NCI-H2196 treated with DMSO at 0.1 percent for 48 hours (cell line): Measurements from ENCODE around the gene IL1RAPL2.

ENCODE experiments used
- DNase-seq: peaks from one replicate; lab custom pipeline; 2025; ENCODE audit not compliant: unreplicated experiment; lab: John Stamatoyannopoulos, UW

IL1RAPL2 gene

GRCh38 chrX:105543283-105543682 lies 977.3 kb downstream of the IL1RAPL2 start:
- no peak for DNase-seq

GRCh38 chrX:105550043-105550663 lies 984.2 kb downstream of the IL1RAPL2 start:
- no peak for DNase-seq

- DNase-seq: no peak
These were observed 986.4 kb downstream of the IL1RAPL2 start for GRCh38 chrX:105552395-105552794.

DNA sequence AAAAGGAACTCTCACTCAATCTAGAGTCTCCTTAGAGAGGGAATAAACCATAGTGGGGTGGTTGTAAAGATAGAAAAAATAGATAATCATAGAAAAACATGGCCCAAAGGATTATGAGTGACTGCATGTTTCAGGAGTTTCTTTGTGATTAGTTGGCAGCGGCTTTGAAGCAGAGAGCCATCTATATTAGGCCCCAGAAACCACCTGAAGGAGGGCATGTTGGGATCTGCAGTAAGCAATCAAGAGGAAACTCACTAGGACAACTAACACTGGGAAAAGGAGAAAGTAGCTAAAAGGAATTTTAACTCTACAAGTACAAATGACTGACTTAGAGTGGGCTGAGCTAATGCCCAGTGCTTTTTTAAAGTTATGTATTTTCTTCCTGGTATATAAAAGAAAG lies 987.1 kb downstream of the IL1RAPL2 start:
- DNase-seq: no peak

DNA sequence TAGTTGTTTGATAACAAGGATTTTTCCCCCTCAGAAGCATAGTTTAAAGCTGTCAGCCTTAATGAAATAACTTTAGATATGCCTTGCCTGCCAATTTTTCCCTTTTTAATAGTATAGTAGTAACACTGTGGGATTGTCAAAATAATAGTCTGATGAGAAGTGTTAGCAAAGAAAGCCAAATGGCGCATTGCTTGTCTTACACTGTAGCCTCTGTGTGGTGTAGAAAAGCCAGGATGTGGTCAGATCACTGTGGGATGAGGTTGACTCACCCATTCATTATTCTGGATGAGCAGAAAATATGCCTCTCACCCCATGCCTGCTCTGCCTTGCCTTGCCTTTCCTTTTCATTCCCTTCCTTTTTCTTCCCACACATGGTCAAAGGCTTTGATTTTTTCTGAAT lies 998.5 kb downstream of the IL1RAPL2 start:
- DNase-seq: no peak

DNA sequence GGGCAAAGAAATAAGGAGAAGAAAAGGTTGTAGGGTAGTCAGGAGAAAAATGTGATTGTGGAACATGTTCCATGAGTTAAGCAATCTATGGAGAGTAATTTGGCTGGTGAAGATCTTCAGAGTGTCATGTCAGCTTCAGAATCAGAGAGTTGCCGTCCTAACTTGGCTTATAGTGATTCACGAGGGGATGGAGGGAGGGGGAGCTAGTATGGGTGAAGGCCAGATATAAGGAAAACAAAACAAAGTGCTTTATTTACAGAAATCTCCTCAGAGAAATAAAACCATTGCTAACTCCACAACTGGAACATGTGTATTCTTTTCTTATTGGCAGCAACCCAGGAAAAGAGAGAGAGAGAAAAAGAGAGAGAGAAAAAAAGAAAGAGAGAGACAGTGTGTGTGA lies 999.9 kb downstream of the IL1RAPL2 start:
- no peak for DNase-seq

DNA sequence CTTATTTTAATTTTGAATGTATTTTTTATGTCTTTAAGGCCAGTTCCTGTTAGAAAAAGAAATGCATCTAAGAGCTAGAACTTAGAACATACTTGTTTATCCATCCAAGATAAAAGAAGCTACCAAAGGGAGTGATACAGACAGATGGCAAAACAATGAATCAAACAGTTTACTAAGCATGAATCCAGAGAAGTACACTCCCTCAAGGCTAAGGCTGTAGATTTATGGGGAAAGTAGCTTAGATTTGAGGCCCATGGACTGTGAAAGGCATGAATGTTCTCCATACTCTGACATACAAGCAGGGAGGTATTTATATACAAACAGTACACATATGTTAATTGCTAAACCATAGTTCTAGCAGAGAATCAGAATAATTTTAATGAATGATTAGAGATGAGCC lies 1001.1 kb downstream of the IL1RAPL2 start:
- no peak for DNase-seq

DNA sequence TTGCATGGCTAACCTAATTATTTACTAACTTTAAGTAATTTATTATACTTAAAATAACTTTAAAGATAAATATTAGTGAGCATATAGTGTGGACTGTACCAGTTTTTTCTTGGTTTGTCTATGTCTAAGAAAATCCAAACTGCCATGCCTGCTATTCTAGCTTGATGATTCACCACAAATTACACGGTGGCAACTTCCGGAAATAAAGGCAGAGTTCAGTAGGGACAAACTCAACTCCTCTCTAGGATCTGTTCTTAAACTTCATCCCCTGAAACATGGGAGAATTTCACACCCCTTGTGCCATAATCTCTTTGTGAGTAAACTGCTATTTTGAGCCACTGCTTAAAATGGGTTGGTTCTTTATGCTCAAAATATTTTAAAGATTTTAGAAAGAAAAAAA lies 1042.7 kb downstream of the IL1RAPL2 start:
- no peak for DNase-seq

GRCh38 chrX:105609530-105609929 lies 1043.5 kb downstream of the IL1RAPL2 start:
- no peak for DNase-seq

DNA sequence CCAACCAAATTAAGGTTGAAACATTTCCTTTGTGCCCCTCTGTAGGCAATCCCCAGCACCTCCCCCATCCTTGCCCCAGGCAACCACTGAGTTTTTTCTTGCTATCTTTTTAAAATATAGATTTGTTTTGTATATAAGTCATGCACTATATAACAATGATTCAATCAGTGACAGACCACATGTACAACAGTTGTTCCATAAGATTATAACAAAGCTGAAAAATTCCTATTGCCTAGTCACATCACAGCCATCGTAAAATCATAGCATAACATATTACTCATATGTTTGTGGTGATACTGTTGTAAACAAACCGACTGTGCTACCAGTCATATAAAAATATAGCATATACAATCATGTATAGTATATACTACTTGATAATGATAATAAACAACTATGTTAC lies 1044.4 kb downstream of the IL1RAPL2 start:
- no peak for DNase-seq

GRCh38 chrX:105618393-105619101 lies 1052.5 kb downstream of the IL1RAPL2 start:
- no peak for DNase-seq

DNA sequence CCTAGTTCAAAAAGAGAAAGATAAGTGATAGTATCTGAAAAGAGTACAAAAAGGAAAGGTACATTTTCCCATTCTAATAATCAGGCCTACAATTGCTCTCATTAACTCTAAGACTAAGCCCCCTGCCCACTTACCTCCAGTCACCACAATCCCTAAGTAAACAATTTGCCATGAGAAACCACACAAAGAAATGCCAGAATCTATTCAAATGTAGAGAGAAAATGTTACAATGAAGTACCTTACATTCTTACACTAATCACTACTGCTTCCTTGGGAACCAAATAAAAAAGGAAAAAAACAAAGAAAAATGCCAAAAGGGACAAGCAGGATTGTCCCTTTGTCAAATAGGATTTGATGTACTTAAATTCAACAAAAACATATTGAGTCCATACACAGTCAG lies 1068.2 kb downstream of the IL1RAPL2 start:
- no peak for DNase-seq

DNA sequence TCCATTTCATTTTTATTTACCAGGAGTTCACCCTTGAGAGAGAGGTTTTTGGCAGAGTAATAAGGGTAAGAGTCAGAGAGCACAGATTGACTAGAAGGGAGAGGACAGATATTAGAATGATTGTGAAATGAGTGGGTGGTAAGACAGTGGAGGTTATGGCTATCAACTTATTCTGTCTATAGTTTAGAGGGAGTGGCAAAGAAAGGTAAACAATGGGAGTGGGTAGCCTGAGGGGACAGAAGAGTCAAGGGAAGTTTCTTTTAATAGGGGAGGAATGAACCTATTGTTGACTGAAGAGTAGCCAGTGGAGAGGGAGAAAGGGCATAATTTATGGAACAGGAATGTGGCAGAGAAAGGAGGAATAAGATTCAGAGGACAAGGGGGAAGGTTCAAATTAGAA lies 1069.8 kb downstream of the IL1RAPL2 start:
- DNase-seq: no peak

GRCh38 chrX:105636667-105637066 lies 1070.7 kb downstream of the IL1RAPL2 start:
- no peak for DNase-seq

GRCh38 chrX:105645667-105646357 lies 1079.8 kb downstream of the IL1RAPL2 start:
- no peak for DNase-seq

- DNase-seq: no peak
These were observed 1080.8 kb downstream of the IL1RAPL2 start for GRCh38 chrX:105646592-105647372.

GRCh38 chrX:105647749-105648148 lies 1081.8 kb downstream of the IL1RAPL2 start:
- DNase-seq: no peak

GRCh38 chrX:105648732-105649131 lies 1082.7 kb downstream of the IL1RAPL2 start:
- DNase-seq: no peak

DNA sequence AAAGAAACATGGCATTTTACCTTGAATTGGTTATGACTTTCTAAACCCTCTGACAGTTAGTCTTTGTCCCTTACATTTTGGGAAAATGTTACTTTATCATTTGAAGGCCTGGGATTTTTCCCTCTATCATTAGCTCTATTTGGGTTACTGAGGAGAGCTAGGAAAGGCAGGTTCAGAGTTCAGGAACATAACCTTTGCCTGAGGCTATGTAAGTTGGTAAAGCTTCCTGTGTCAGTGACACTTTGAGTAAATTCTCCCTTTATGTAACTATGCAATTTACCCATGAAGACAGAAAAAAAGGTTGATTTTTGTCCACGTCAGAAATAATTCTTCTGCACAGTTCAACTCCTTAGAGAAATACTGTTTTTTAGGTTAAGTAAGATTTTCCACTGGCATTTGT lies 1084.6 kb downstream of the IL1RAPL2 start:
- DNase-seq: no peak

DNA sequence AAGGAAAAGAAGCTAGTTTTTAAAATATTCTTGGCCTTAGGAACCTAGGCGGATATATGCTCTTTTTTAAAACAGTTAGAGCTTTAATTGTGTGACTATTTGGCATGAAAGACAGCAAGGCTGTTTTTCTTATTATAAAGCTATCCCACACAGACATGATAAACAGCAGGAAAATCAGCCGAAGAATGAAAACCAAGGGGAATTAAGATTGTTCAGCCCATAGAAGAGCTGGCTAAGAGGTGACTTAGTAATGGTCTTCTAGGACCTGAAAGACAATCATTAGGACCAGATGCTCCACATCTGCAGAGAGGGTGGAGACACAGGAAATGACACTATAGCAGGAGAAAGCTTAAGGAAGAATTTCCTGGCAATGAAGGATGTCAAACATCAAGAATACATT lies 1085.0 kb downstream of the IL1RAPL2 start:
- no peak for DNase-seq

- DNase-seq: no peak
These were observed 1087.9 kb downstream of the IL1RAPL2 start for GRCh38 chrX:105653891-105654290.

DNA sequence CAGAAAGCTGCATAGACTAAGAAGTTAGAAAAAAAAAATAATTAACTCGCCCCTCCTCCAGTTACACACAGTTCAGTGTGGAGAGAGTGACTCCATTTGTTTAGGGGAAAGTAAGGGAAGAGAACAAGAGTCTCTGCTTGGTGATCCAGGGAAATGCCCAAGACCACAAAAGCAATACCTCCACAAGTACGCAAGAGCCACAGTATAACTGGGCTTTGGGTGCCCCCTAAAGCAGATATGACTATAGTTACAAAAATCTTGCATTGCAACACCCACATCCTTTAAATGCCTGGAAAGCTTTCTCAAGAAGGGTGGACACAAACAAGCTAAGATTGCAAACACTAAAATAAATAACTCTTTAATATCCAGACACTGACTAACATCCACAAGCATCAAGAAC lies 1092.1 kb downstream of the IL1RAPL2 start:
- DNase-seq: no peak
